Endometrium (tissue), 2 donors: ENCODE results near the gene CELF2.

ENCODE experiments used
- FAIRE-seq: peaks from 2 replicates; lab custom pipeline; 2012; peaks lifted over from hg19 to GRCh38; lab: Jason Lieb, UNC
- donor health status: control.
- donor health status: control.

CELF2 gene

GRCh38 chr10:11023009-11023953, 5.6 kb downstream of the CELF2 start:
- FAIRE-seq: peak; percentile 31

- peak; percentile 87 for FAIRE-seq
Observed at GRCh38 chr10:11024596-11024995, 6.9 kb downstream of the CELF2 start.

- no peak for FAIRE-seq
Observed at GRCh38 chr10:11025978-11026377, 8.3 kb downstream of the CELF2 start.

- FAIRE-seq: no peak
Observed at GRCh38 chr10:11026773-11027172, 9.1 kb downstream of the CELF2 start.

GRCh38 chr10:11034762-11035161, 17.1 kb downstream of the CELF2 start:
- no peak for FAIRE-seq

- no peak for FAIRE-seq
Observed at GRCh38 chr10:11035301-11035991, 17.8 kb downstream of the CELF2 start.

- no peak for FAIRE-seq
Observed at GRCh38 chr10:11036424-11037011, 18.8 kb downstream of the CELF2 start.

- no peak for FAIRE-seq
Observed at GRCh38 chr10:11037991-11038390, 20.3 kb downstream of the CELF2 start.

GRCh38 chr10:11042357-11042756, 24.7 kb downstream of the CELF2 start:
- FAIRE-seq: no peak

GRCh38 chr10:11043039-11043438, 25.4 kb downstream of the CELF2 start:
- FAIRE-seq: no peak

- no peak for FAIRE-seq
Observed at GRCh38 chr10:11043446-11044127, 25.9 kb downstream of the CELF2 start.

- no peak for FAIRE-seq
Observed at GRCh38 chr10:11045487-11045886, 27.8 kb downstream of the CELF2 start.

GRCh38 chr10:11045995-11046775, 28.5 kb downstream of the CELF2 start:
- FAIRE-seq: no peak

GRCh38 chr10:11046776-11047160, 29.1 kb downstream of the CELF2 start:
- FAIRE-seq: peak; percentile 21

- FAIRE-seq: no peak
Observed at GRCh38 chr10:11048707-11049278, 31.1 kb downstream of the CELF2 start.

- no peak for FAIRE-seq
Observed at GRCh38 chr10:11049806-11050205, 32.1 kb downstream of the CELF2 start.

GRCh38 chr10:11050301-11051287, 32.9 kb downstream of the CELF2 start:
- FAIRE-seq: no peak

GRCh38 chr10:11057018-11057417, 39.3 kb downstream of the CELF2 start:
- no peak for FAIRE-seq

- FAIRE-seq: no peak
Observed at GRCh38 chr10:11057448-11057847, 39.8 kb downstream of the CELF2 start.

- FAIRE-seq: no peak
Observed at GRCh38 chr10:11057994-11058393, 40.3 kb downstream of the CELF2 start.
